ENCODE results near the gene THBS3.
"Not testable (repeated sequence)": the region's sequence is repeated elsewhere in the genome, so short reads cannot be mapped to it uniquely, and the experiment has no call there.

The THBS3 gene

GRCh38 chr1:155235375-155235774 is 27.7 kb upstream of the THBS3 start:
- DNase-seq (ENCODE audit: low read depth in 3 of 3): not testable (repeated sequence)

- DNase-seq (ENCODE audit: low read depth in 3 of 3): not testable (repeated sequence)
Observed at GRCh38 chr1:155233502-155233901, 25.8 kb upstream of the THBS3 start.

GRCh38 chr1:155232001-155232978 is 24.6 kb upstream of the THBS3 start:
- DNase-seq (ENCODE audit: low read depth in 3 of 3): not testable (repeated sequence)

GRCh38 chr1:155231302-155231701 is 23.6 kb upstream of the THBS3 start:
- DNase-seq (ENCODE audit: low read depth in 3 of 3): not testable (repeated sequence)

GRCh38 chr1:155228096-155228427 is 20.4 kb upstream of the THBS3 start:
- DNase-seq (ENCODE audit: low read depth in 3 of 3): no peak

- DNase-seq (ENCODE audit: low read depth in 3 of 3): peak; percentile 95 to 98 (median 97)
Observed at GRCh38 chr1:155227261-155228095, 19.8 kb upstream of the THBS3 start.

- no peak for DNase-seq (ENCODE audit: low read depth in 3 of 3)
Observed at GRCh38 chr1:155226910-155227260, 19.2 kb upstream of the THBS3 start.

- DNase-seq (ENCODE audit: low read depth in 3 of 3): peak; percentile 61 to 69 (median 65)
Observed at GRCh38 chr1:155226188-155226909, 18.7 kb upstream of the THBS3 start.

GRCh38 chr1:155225404-155225759 is 17.7 kb upstream of the THBS3 start:
- DNase-seq (ENCODE audit: low read depth in 3 of 3): not testable (repeated sequence)

GRCh38 chr1:155223047-155223446 is 15.3 kb upstream of the THBS3 start:
- DNase-seq (ENCODE audit: low read depth in 3 of 3): no peak

GRCh38 chr1:155220211-155220965 is 12.7 kb upstream of the THBS3 start:
- not testable (repeated sequence) for DNase-seq (ENCODE audit: low read depth in 3 of 3)

- DNase-seq (ENCODE audit: low read depth in 3 of 3): no peak
Observed at GRCh38 chr1:155219592-155220031, 11.9 kb upstream of the THBS3 start.

GRCh38 chr1:155218854-155219591 is 11.3 kb upstream of the THBS3 start:
- DNase-seq (ENCODE audit: low read depth in 3 of 3): no peak

- DNase-seq (ENCODE audit: low read depth in 3 of 3): not testable (repeated sequence)
Observed at GRCh38 chr1:155214702-155215101, 7.0 kb upstream of the THBS3 start.

- not testable (repeated sequence) for DNase-seq (ENCODE audit: low read depth in 3 of 3)
Observed at GRCh38 chr1:155212051-155212440, 4.3 kb upstream of the THBS3 start.

- not testable (repeated sequence) for DNase-seq (ENCODE audit: low read depth in 3 of 3)
Observed at GRCh38 chr1:155211381-155212050, 3.8 kb upstream of the THBS3 start.

GRCh38 chr1:155210314-155211104 is 2.8 kb upstream of the THBS3 start:
- no peak for DNase-seq (ENCODE audit: low read depth in 3 of 3)

GRCh38 chr1:155209312-155209721 is 1.6 kb upstream of the THBS3 start:
- no peak for DNase-seq (ENCODE audit: low read depth in 3 of 3)

Data from stimulated activated CD4-positive, alpha-beta T cell treated with anti-CD3 and anti-CD28 coated beads, TNF-alpha, amount 100 ng/mL, for 4 hours (primary cell).